Measurements from ENCODE around the gene SLIT3. TPM values are rescaled to one million over a fixed set of nuclear protein-coding genes. Genes with fewer than 3 reads are reported as not detected.

The SLIT3 gene
- total and polyA plus RNA-seq, 2 experiments from 2014 or later, result 0.59 to 0.71 TPM

GRCh38 chr5:168666356-168666755 is 634.6 kb downstream of the SLIT3 start (continued):
- TF ChIP-seq, protein P1, sequence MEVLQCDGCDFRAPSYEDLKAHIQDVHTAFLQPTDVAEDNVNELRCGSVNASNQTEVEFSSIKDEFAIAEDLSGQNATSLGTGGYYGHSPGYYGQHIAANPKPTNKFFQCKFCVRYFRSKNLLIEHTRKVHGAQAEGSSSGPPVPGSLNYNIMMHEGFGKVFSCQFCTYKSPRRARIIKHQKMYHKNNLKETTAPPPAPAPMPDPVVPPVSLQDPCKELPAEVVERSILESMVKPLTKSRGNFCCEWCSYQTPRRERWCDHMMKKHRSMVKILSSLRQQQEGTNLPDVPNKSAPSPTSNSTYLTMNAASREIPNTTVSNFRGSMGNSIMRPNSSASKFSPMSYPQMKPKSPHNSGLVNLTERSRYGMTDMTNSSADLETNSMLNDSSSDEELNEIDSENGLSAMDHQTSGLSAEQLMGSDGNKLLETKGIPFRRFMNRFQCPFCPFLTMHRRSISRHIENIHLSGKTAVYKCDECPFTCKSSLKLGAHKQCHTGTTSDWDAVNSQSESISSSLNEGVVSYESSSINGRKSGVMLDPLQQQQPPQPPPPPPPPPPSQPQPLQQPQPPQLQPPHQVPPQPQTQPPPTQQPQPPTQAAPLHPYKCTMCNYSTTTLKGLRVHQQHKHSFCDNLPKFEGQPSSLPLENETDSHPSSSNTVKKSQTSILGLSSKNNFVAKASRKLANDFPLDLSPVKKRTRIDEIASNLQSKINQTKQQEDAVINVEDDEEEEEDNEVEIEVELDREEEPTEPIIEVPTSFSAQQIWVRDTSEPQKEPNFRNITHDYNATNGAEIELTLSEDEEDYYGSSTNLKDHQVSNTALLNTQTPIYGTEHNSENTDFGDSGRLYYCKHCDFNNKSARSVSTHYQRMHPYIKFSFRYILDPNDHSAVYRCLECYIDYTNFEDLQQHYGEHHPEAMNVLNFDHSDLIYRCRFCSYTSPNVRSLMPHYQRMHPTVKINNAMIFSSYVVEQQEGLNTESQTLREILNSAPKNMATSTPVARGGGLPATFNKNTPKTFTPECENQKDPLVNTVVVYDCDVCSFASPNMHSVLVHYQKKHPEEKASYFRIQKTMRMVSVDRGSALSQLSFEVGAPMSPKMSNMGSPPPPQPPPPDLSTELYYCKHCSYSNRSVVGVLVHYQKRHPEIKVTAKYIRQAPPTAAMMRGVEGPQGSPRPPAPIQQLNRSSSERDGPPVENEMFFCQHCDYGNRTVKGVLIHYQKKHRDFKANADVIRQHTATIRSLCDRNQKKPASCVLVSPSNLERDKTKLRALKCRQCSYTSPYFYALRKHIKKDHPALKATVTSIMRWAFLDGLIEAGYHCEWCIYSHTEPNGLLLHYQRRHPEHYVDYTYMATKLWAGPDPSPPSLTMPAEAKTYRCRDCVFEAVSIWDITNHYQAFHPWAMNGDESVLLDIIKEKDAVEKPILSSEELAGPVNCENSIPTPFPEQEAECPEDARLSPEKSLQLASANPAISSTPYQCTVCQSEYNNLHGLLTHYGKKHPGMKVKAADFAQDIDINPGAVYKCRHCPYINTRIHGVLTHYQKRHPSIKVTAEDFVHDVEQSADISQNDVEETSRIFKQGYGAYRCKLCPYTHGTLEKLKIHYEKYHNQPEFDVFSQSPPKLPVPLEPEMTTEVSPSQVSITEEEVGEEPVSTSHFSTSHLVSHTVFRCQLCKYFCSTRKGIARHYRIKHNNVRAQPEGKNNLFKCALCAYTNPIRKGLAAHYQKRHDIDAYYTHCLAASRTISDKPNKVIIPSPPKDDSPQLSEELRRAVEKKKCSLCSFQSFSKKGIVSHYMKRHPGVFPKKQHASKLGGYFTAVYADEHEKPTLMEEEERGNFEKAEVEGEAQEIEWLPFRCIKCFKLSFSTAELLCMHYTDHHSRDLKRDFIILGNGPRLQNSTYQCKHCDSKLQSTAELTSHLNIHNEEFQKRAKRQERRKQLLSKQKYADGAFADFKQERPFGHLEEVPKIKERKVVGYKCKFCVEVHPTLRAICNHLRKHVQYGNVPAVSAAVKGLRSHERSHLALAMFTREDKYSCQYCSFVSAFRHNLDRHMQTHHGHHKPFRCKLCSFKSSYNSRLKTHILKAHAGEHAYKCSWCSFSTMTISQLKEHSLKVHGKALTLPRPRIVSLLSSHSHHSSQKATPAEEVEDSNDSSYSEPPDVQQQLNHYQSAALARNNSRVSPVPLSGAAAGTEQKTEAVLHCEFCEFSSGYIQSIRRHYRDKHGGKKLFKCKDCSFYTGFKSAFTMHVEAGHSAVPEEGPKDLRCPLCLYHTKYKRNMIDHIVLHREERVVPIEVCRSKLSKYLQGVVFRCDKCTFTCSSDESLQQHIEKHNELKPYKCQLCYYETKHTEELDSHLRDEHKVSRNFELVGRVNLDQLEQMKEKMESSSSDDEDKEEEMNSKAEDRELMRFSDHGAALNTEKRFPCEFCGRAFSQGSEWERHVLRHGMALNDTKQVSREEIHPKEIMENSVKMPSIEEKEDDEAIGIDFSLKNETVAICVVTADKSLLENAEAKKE (CRISPR knock-in tag; IDR thresholded peaks at IDR 0.05), result no peak
- TF ChIP-seq CREB1 (CRISPR knock-in tag; IDR thresholded peaks at IDR 0.05; ENCODE audit: low read depth), result no peak
- TF ChIP-seq JUNB (IDR thresholded peaks at IDR 0.05; ENCODE audit: unreplicated experiment), result no peak

DNA sequence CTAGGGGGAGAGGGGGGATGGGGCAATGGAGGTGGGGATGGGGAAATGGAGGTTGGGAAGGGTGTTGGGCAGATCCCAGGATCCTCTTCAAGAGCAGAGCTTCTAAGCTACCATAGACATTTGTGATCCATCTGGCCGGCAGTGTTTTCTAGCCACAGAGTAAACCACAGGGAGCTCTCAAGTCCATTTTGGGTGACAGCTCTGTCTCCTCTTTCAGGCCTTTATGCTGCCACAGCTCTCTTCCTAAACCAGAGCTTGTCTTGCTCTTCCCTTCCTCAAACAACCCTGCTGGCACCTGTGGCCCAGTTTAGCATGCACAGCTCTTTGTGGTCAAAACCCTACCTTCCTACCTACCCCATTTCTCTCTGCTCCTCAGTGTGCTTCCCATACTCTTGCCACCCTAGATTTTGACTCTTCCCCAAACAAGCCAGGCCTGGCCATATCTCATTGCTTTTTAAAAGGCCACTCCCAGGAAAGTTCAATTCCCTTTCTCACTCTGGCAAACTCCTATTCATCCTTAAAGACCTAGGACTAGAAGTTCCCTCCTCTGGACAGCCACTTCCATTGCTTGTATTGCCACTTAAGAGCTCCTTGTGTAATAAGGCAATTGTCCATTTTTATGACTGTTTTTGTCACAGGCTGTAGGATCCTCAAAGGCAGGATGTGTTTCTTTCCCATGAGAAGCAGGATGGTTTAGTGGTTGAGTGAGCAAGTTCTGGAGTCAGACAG is 637.5 kb downstream of the SLIT3 start:
- Mint-ChIP-seq H3K27me3 (ENCODE audit: insufficient read depth, low read depth, poor library complexity) (peaks cover 4% of the 10 kb centered on the region), H3K36me3 (ENCODE audit: low read depth) (no peaks in the 10 kb centered on the region), H3K27ac (no peak overlapping the region), H3K9me3 (no peaks in the 10 kb centered on the region), H3K4me1 (peaks cover 9% of the 10 kb centered on the region; the same call in 2 of the 3 replicates), H3K4me3 (no peak overlapping the region)
- Histone ChIP-seq H3K4me3 (no peak overlapping the region), H3K36me3 (ENCODE audit: insufficient read depth) (no peaks in the 10 kb centered on the region), H3K9me2 (ENCODE audit: insufficient read depth) (no peaks in the 10 kb centered on the region), H3K79me2 (replicated peaks; ENCODE audit: insufficient read depth) (no peaks in the 10 kb centered on the region), H3K27me3 (ENCODE audit: insufficient read depth) (no peaks in the 10 kb centered on the region), H3K27ac (ENCODE audit: low read depth) (no peak overlapping the region), H3K4me2 (no peak overlapping the region), H3K4me1 (ENCODE audit: insufficient read depth) (peaks cover 4% of the 10 kb centered on the region; the same call in 1 of the 2 replicates), H3F3A (replicated peaks; ENCODE audit: low read depth) (no peaks in the 10 kb centered on the region), H2AFZ (no peak overlapping the region), H4K20me1 (replicated peaks; ENCODE audit: insufficient read depth) (no peaks in the 10 kb centered on the region)
- TF ChIP-seq, protein P2, sequence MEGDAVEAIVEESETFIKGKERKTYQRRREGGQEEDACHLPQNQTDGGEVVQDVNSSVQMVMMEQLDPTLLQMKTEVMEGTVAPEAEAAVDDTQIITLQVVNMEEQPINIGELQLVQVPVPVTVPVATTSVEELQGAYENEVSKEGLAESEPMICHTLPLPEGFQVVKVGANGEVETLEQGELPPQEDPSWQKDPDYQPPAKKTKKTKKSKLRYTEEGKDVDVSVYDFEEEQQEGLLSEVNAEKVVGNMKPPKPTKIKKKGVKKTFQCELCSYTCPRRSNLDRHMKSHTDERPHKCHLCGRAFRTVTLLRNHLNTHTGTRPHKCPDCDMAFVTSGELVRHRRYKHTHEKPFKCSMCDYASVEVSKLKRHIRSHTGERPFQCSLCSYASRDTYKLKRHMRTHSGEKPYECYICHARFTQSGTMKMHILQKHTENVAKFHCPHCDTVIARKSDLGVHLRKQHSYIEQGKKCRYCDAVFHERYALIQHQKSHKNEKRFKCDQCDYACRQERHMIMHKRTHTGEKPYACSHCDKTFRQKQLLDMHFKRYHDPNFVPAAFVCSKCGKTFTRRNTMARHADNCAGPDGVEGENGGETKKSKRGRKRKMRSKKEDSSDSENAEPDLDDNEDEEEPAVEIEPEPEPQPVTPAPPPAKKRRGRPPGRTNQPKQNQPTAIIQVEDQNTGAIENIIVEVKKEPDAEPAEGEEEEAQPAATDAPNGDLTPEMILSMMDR (conservative IDR thresholded peaks at IDR 0.05; ENCODE audit: low read depth in 2 of 2), result no peak
- TF ChIP-seq CREB1 (CRISPR knock-in tag; IDR thresholded peaks at IDR 0.05; ENCODE audit: low read depth), result no peak
- TF ChIP-seq JUNB (IDR thresholded peaks at IDR 0.05; ENCODE audit: unreplicated experiment), result no peak
- DNase-seq (ENCODE audit: low spot score) (no peak), ATAC-seq (no peak)

Data from GM23338 (cell line).